Measurements from ENCODE around the gene SH3TC1. TPM values are rescaled to one million over a fixed set of nuclear protein-coding genes. Genes with fewer than 3 reads are reported as not detected.

SH3TC1 gene
- polyA plus RNA-seq, 1 donor (not counting 4 experiments of a cell fraction or from before 2014, with no cell fraction given), result 12.3 TPM

- Histone ChIP-seq H3K36me3 (ENCODE audit: control insufficient read depth in 2 of 2, extremely low read depth in 1 of 2, insufficient read depth in 2 of 2, low read length in 2 of 2) (peaks cover 30 to 33% of the 10 kb centered on the region in 2 experiments), H2AFZ (ENCODE audit: control insufficient read depth, low read length) (no peak overlapping the region), H4K20me1 (ENCODE audit: control insufficient read depth, extremely low read depth, insufficient read depth, low read length) (peaks cover under 1% of the 10 kb centered on the region), H3K4me2 (ENCODE audit: control insufficient read depth, extremely low read depth, insufficient read depth, low read depth, low read length) (no peak overlapping the region), H3K4me3 (ENCODE audit: control insufficient read depth in 2 of 3, extremely low read depth in 1 of 3, insufficient read depth in 2 of 3, low read depth in 1 of 3, low read length in 3 of 3) (no peak overlapping the region), H3K4me1 (ENCODE audit: control insufficient read depth, extremely low read depth, insufficient read depth, low read length) (peaks cover 17% of the 10 kb centered on the region), H3K9ac (ENCODE audit: control insufficient read depth, extremely low read depth, insufficient read depth, low read length) (no peak overlapping the region), H3K79me2 (ENCODE audit: control insufficient read depth, insufficient read depth, low read length) (peaks cover 9% of the 10 kb centered on the region), H3K9me1 (ENCODE audit: control insufficient read depth, extremely low read depth, insufficient read depth, low read length) (no peaks in the 10 kb centered on the region), H3K27ac (ENCODE audit: control insufficient read depth, insufficient read depth, low read length) (no peak overlapping the region), H3K9me3 (ENCODE audit: control insufficient read depth, low read depth, low read length) (no peaks in the 10 kb centered on the region), H3K27me3 (ENCODE audit: control insufficient read depth, extremely low read depth, insufficient read depth, low read length) (no peaks in the 10 kb centered on the region)
- dilution Hi-C loops (cut with MboI; ENCODE audit: extremely low pct_ligation_motif_present, low sequenced_read_pairs), result no loop called here
- no peak for DNase-seq (ENCODE audit: low read depth, low spot score)
- TF ChIP-seq CTCF (optimal IDR thresholded peaks at IDR 0.05 in 1 of 3, IDR thresholded peaks at IDR 0.05 in 1 of 3, conservative IDR thresholded peaks at IDR 0.05 in 1 of 3; ENCODE audit: extremely low read depth in 1 of 3, insufficient read depth in 2 of 3, low read length in 3 of 3), result no peak
- TF ChIP-seq EZH2 (IDR thresholded peaks at IDR 0.05; ENCODE audit: low read length), result no peak
- FAIRE-seq, result no peak
Measured at GRCh38 chr4:8210010-8210409, 10.9 kb downstream of the SH3TC1 start.

GRCh38 chr4:8210616-8211015, 11.5 kb downstream of the SH3TC1 start:
- H3K4me1 ChIP-seq (ENCODE audit: control insufficient read depth, extremely low read depth, insufficient read depth, low read length), result peaks cover 14% of the 10 kb centered on the region
- no peaks in the 10 kb centered on the region for H3K27me3 ChIP-seq (ENCODE audit: control insufficient read depth, extremely low read depth, insufficient read depth, low read length)
- H3K79me2 ChIP-seq (ENCODE audit: control insufficient read depth, insufficient read depth, low read length), result peaks cover 8% of the 10 kb centered on the region
- FAIRE-seq (no peak), DNase-seq (ENCODE audit: low read depth, low spot score) (no peak)
- TF ChIP-seq CTCF (optimal IDR thresholded peaks at IDR 0.05 in 1 of 3, IDR thresholded peaks at IDR 0.05 in 1 of 3, conservative IDR thresholded peaks at IDR 0.05 in 1 of 3; ENCODE audit: extremely low read depth in 1 of 3, insufficient read depth in 2 of 3, low read length in 3 of 3), result no peak
- no peak for TF ChIP-seq EZH2 (IDR thresholded peaks at IDR 0.05; ENCODE audit: low read length)
- H4K20me1 ChIP-seq (ENCODE audit: control insufficient read depth, extremely low read depth, insufficient read depth, low read length), result peaks cover 3% of the 10 kb centered on the region
- dilution Hi-C loops (cut with MboI; ENCODE audit: extremely low pct_ligation_motif_present, low sequenced_read_pairs), result no loop called here
- H2AFZ ChIP-seq (ENCODE audit: control insufficient read depth, low read length), result no peak overlapping the region
- no peaks in the 10 kb centered on the region for H3K9me1 ChIP-seq (ENCODE audit: control insufficient read depth, extremely low read depth, insufficient read depth, low read length)
- H3K36me3 ChIP-seq (ENCODE audit: control insufficient read depth in 2 of 2, extremely low read depth in 1 of 2, insufficient read depth in 2 of 2, low read length in 2 of 2), result peaks cover 36 to 39% of the 10 kb centered on the region in 2 experiments
- no peak overlapping the region for H3K4me2 ChIP-seq (ENCODE audit: control insufficient read depth, extremely low read depth, insufficient read depth, low read depth, low read length)
- no peaks in the 10 kb centered on the region for H3K9me3 ChIP-seq (ENCODE audit: control insufficient read depth, low read depth, low read length)
- no peak overlapping the region for H3K27ac ChIP-seq (ENCODE audit: control insufficient read depth, insufficient read depth, low read length)
- no peak overlapping the region for H3K9ac ChIP-seq (ENCODE audit: control insufficient read depth, extremely low read depth, insufficient read depth, low read length)
- no peak overlapping the region for H3K4me3 ChIP-seq (ENCODE audit: control insufficient read depth in 2 of 3, extremely low read depth in 1 of 3, insufficient read depth in 2 of 3, low read depth in 1 of 3, low read length in 3 of 3)

Data from keratinocyte (primary cell).